ENCODE data around the gene RNF167.

Gene RNF167

GRCh38 chr17:4933646-4934045 lies 6.4 kb upstream of the RNF167 start:
- TF ChIP-seq YY1 (IDR thresholded peaks at IDR 0.05; ENCODE audit: low read depth) (no peak), NFIC (IDR thresholded peaks at IDR 0.05) (no peak), RAD21 (IDR thresholded peaks at IDR 0.05; ENCODE audit: low read depth) (no peak), FOXM1 (IDR thresholded peaks at IDR 0.05; ENCODE audit: borderline replicate concordance, low read depth) (no peak), TAF1 (IDR thresholded peaks at IDR 0.05; ENCODE audit: low read depth) (no peak), USF1 (IDR thresholded peaks at IDR 0.05) (no peak), REST (IDR thresholded peaks at IDR 0.05; ENCODE audit: low read depth) (no peak), ZBTB7A (IDR thresholded peaks at IDR 0.05; ENCODE audit: low read depth) (no peak), EGR1 (IDR thresholded peaks at IDR 0.05) (no peak), MAX (IDR thresholded peaks at IDR 0.05) (no peak), CREB1 (IDR thresholded peaks at IDR 0.05; ENCODE audit: low read depth) (no peak)

GRCh38 chr17:4934173-4934979 lies 5.7 kb upstream of the RNF167 start:
- TF ChIP-seq TCF12 (IDR thresholded peaks at IDR 0.05; ENCODE audit: low read depth) = no peak
- TF ChIP-seq NFIC (IDR thresholded peaks at IDR 0.05) = peak; percentile 23; the same call in 1 of the 2 replicates
- TF ChIP-seq MAX (IDR thresholded peaks at IDR 0.05) = no peak

GRCh38 chr17:4935650-4936049 lies 4.4 kb upstream of the RNF167 start:
- TF ChIP-seq EGR1 (IDR thresholded peaks at IDR 0.05) (no peak), ZBTB7A (IDR thresholded peaks at IDR 0.05; ENCODE audit: low read depth) (no peak), MAX (IDR thresholded peaks at IDR 0.05) (no peak), TEAD4 (IDR thresholded peaks at IDR 0.05) (no peak), TAF1 (IDR thresholded peaks at IDR 0.05; ENCODE audit: low read depth) (no peak)

- TF ChIP-seq RAD21 (IDR thresholded peaks at IDR 0.05; ENCODE audit: low read depth) = no peak
- TF ChIP-seq CEBPB (IDR thresholded peaks at IDR 0.05) = no peak
- TF ChIP-seq ZBTB7A (IDR thresholded peaks at IDR 0.05; ENCODE audit: low read depth) = no peak
- no peak for TF ChIP-seq EP300 (IDR thresholded peaks at IDR 0.05; ENCODE audit: borderline replicate concordance)
- TF ChIP-seq CREB1 (IDR thresholded peaks at IDR 0.05; ENCODE audit: low read depth) = no peak
- no peak for TF ChIP-seq YY1 (IDR thresholded peaks at IDR 0.05; ENCODE audit: low read depth)
Measured at GRCh38 chr17:4936436-4936835, 3.6 kb upstream of the RNF167 start.

GRCh38 chr17:4937553-4937952 lies 2.5 kb upstream of the RNF167 start:
- TF ChIP-seq YY1 (IDR thresholded peaks at IDR 0.05; ENCODE audit: low read depth) (no peak), RAD21 (IDR thresholded peaks at IDR 0.05; ENCODE audit: low read depth) (no peak), USF1 (IDR thresholded peaks at IDR 0.05) (no peak), TEAD4 (IDR thresholded peaks at IDR 0.05) (no peak), EGR1 (IDR thresholded peaks at IDR 0.05) (no peak), EP300 (IDR thresholded peaks at IDR 0.05; ENCODE audit: borderline replicate concordance) (no peak), REST (IDR thresholded peaks at IDR 0.05; ENCODE audit: low read depth) (no peak), ZBTB7A (IDR thresholded peaks at IDR 0.05; ENCODE audit: low read depth) (no peak), CREB1 (IDR thresholded peaks at IDR 0.05; ENCODE audit: low read depth) (no peak), FOXM1 (IDR thresholded peaks at IDR 0.05; ENCODE audit: borderline replicate concordance, low read depth) (no peak), NFIC (IDR thresholded peaks at IDR 0.05) (no peak), TAF1 (IDR thresholded peaks at IDR 0.05; ENCODE audit: low read depth) (no peak), CEBPB (IDR thresholded peaks at IDR 0.05) (no peak), MAX (IDR thresholded peaks at IDR 0.05) (no peak)

- TF ChIP-seq FOXM1 (IDR thresholded peaks at IDR 0.05; ENCODE audit: borderline replicate concordance, low read depth) = no peak
- TF ChIP-seq MAX (IDR thresholded peaks at IDR 0.05) = no peak
- TF ChIP-seq USF1 (IDR thresholded peaks at IDR 0.05) = no peak
- no peak for TF ChIP-seq TEAD4 (IDR thresholded peaks at IDR 0.05)
- no peak for TF ChIP-seq RAD21 (IDR thresholded peaks at IDR 0.05; ENCODE audit: low read depth)
- TF ChIP-seq YY1 (IDR thresholded peaks at IDR 0.05; ENCODE audit: low read depth) = no peak
- TF ChIP-seq TCF12 (IDR thresholded peaks at IDR 0.05; ENCODE audit: low read depth) = no peak
- no peak for TF ChIP-seq EGR1 (IDR thresholded peaks at IDR 0.05)
- TF ChIP-seq CREB1 (IDR thresholded peaks at IDR 0.05; ENCODE audit: low read depth) = no peak
- TF ChIP-seq CEBPB (IDR thresholded peaks at IDR 0.05) = no peak
- no peak for TF ChIP-seq TAF1 (IDR thresholded peaks at IDR 0.05; ENCODE audit: low read depth)
- no peak for TF ChIP-seq EP300 (IDR thresholded peaks at IDR 0.05; ENCODE audit: borderline replicate concordance)
Measured at GRCh38 chr17:4938069-4938491, 2.0 kb upstream of the RNF167 start.
